ENCODE measurements around the gene SNRNP40. TPM values are rescaled to one million over a fixed set of nuclear protein-coding genes. Genes with fewer than 3 reads are reported as not detected.
"Not testable (repeated sequence)": the region's sequence is repeated elsewhere in the genome, so short reads cannot be mapped to it uniquely, and the experiment has no call there.

Gene SNRNP40
- total and polyA plus RNA-seq, 8 donors, result 8.7 to 20.5 (median 15.5) TPM

DNA sequence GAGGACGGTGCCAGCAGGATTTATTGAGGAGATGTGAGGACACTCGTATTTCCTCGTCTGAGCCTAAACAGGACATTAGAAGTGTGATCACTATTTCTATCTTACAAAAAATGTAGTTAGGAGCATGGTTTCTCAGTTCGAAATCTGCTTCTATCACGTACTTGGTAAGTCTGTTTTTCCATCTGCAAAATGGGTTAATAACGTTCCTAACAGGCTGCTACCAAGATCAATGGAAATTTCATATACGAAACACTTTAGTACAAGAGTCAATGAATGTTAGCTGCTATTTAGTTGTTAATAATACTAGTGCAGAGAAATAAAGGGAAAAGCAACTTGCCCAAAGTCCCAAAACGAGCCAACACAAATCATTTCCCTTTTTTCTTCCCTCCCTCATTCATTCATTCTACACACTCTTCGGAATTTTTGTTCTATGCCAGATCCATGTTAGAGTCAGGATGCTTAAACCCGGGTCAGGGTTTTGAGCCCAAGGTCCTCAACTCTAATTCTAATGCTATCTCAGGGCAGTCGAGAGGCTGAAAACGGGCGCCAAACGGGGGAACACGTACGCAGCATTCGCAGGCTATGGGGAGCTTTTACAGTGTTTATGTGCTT lies 608 bp downstream of the SNRNP40 start:
- H3K36me3 ChIP-seq, result peaks cover 0 to 17% (median 5%) of the 10 kb centered on the region in 3 donors
- DNase-seq (no peak), ATAC-seq (peak in 3 of 4 donors; percentile 1 to 3 (median 3)), FAIRE-seq (no peak)
- no peaks in the 10 kb centered on the region for H3K9me3 ChIP-seq
- 12 to 14% methylated on average over 17 of the region's 17 CpGs for WGBS, 2 donors
- peak overlapping the region; percentile 79 to 99 (median 96) for H3K4me3 ChIP-seq
- H3K27me3 ChIP-seq, result no peaks in the 10 kb centered on the region
- intact Hi-C loops (cut with DNase I), result no loop called here
- peak overlapping the region; percentile 70 to 82 (median 78) for H3K27ac ChIP-seq
- TF ChIP-seq, protein P1, sequence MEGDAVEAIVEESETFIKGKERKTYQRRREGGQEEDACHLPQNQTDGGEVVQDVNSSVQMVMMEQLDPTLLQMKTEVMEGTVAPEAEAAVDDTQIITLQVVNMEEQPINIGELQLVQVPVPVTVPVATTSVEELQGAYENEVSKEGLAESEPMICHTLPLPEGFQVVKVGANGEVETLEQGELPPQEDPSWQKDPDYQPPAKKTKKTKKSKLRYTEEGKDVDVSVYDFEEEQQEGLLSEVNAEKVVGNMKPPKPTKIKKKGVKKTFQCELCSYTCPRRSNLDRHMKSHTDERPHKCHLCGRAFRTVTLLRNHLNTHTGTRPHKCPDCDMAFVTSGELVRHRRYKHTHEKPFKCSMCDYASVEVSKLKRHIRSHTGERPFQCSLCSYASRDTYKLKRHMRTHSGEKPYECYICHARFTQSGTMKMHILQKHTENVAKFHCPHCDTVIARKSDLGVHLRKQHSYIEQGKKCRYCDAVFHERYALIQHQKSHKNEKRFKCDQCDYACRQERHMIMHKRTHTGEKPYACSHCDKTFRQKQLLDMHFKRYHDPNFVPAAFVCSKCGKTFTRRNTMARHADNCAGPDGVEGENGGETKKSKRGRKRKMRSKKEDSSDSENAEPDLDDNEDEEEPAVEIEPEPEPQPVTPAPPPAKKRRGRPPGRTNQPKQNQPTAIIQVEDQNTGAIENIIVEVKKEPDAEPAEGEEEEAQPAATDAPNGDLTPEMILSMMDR (IDR thresholded peaks at IDR 0.05), result no peak
- H3K4me1 ChIP-seq, result peaks cover 0 to 19% (median 6%) of the 10 kb centered on the region in 3 donors

DNA sequence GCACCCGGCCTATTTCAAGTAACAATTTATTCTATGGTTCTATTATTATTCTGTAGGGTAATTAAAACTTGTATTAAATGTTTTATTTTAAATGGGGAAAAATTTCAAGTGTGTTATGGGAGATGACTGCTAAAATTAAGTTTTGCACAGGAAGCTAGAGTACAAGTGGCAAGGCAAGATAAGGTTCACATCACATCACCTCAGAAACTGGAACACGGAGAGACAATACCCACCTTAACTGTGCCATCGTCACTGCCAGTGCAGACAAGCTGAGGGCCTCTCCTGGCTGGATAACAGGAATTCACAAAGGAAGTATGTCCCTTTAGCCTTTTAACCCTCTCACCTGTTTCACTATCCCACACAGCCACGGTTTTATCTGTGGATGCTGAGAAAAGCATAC lies 7.6 kb downstream of the SNRNP40 start:
- intact Hi-C loops (cut with DNase I), result no loop called here
- TF ChIP-seq, protein P1 (IDR thresholded peaks at IDR 0.05), result no peak
- Histone ChIP-seq H3K4me3 (no peak overlapping the region), H3K4me1 (no peaks in the 10 kb centered on the region), H3K36me3 (peaks cover 0 to 54% (median 17%) of the 10 kb centered on the region in 3 donors), H3K27ac (no peak overlapping the region), H3K9me3 (no peaks in the 10 kb centered on the region), H3K27me3 (no peaks in the 10 kb centered on the region)
- WGBS, 2 donors, result 77 to 80% methylated on average over 4 of the region's 4 CpGs
- FAIRE-seq (no peak), ATAC-seq (no peak), DNase-seq (no peak)

GRCh38 chr1:31287791-31288190 lies 8.8 kb downstream of the SNRNP40 start:
- H3K9me3 ChIP-seq; H3K27me3 ChIP-seq; ATAC-seq; H3K27ac ChIP-seq; H3K4me1 ChIP-seq; H3K4me3 ChIP-seq; intact Hi-C loops (cut with DNase I); FAIRE-seq: not testable (repeated sequence)
- peak in 1 of 6 donors; percentile 30 for DNase-seq
- 98 to 100% methylated on average over 4 of the region's 4 CpGs for WGBS, 2 donors
- H3K36me3 ChIP-seq, result peaks cover 0 to 50% (median 17%) of the 10 kb centered on the region in 3 donors

- intact Hi-C loops (cut with DNase I); H3K4me1 ChIP-seq; H3K27ac ChIP-seq; FAIRE-seq; H3K27me3 ChIP-seq; H3K9me3 ChIP-seq; DNase-seq; H3K4me3 ChIP-seq; ATAC-seq: not testable (repeated sequence)
- peaks cover 0 to 30% (median 10%) of the 10 kb centered on the region in 3 donors for H3K36me3 ChIP-seq
- WGBS, 2 donors, result 93 to 96% methylated on average over 9 of the region's 9 CpGs
These were observed 14.2 kb downstream of the SNRNP40 start for GRCh38 chr1:31282426-31282825.

DNA sequence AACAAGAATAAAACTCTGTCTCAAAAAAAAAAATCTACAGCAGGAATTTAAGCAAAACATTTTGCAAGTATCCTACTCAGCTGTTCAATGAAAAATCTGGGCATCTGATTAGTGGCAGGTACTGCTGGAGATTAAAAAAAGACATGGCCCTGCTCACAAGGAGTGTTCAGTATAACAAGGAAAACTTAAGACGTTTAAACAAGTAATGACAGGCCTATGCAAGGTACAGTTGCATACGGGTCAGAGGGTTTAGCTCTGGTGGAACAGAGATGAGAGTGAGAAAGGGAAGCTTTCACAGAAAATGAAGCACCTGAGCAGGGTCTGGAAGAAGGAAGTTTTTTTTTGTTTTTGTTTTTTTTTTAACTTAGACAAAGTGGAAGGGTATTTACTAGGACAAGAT lies 23.0 kb downstream of the SNRNP40 start:
- Histone ChIP-seq H3K27ac (no peak overlapping the region), H3K4me1 (no peaks in the 10 kb centered on the region), H3K27me3 (no peaks in the 10 kb centered on the region), H3K4me3 (no peak overlapping the region), H3K9me3 (no peaks in the 10 kb centered on the region), H3K36me3 (peaks cover 0 to 26% (median 0%) of the 10 kb centered on the region in 3 donors)
- TF ChIP-seq, protein P1 (IDR thresholded peaks at IDR 0.05), result no peak
- WGBS, 2 donors, result 86 to 87% methylated on average over 2 of the region's 2 CpGs
- ATAC-seq (no peak), FAIRE-seq (no peak), DNase-seq (no peak)
- intact Hi-C loops (cut with DNase I), result no loop called here

GRCh38 chr1:31272369-31272768 lies 24.2 kb downstream of the SNRNP40 start:
- H3K36me3 ChIP-seq, result peaks cover 0 to 13% (median 0%) of the 10 kb centered on the region in 3 donors

More at GRCh38 chr1:31272369-31272768, 24.2 kb downstream of the SNRNP40 start:
- 78 to 86% methylated on average over 3 of the region's 3 CpGs for WGBS, 2 donors
- TF ChIP-seq, protein P1 (IDR thresholded peaks at IDR 0.05), result no peak
- DNase-seq (no peak), ATAC-seq (no peak), FAIRE-seq (no peak)
- no peak overlapping the region for H3K27ac ChIP-seq
- H3K4me1 ChIP-seq, result no peaks in the 10 kb centered on the region
- no peak overlapping the region for H3K4me3 ChIP-seq
- H3K9me3 ChIP-seq, result no peaks in the 10 kb centered on the region
- intact Hi-C loops (cut with DNase I), result no loop called here
- no peaks in the 10 kb centered on the region for H3K27me3 ChIP-seq

Data from pancreas (tissue), 10 donors.